CMK (cell line): ENCODE data around the gene NOC2L.
"Not testable (repeated sequence)": the region's sequence is repeated elsewhere in the genome, so short reads cannot be mapped to it uniquely, and the experiment has no call there.

Experiments
- DNase-seq: peaks from one replicate; pipeline ENCODE4 v3.0.0-alpha.2; 2010; ENCODE audit warnings: low read depth

Gene NOC2L

GRCh38 chr1:904310-904950 is 54.6 kb downstream of the NOC2L start:
- DNase-seq: peak; percentile 74

- DNase-seq: no peak
Observed at GRCh38 chr1:903721-904271, 55.3 kb downstream of the NOC2L start.

- no peak for DNase-seq
Observed at GRCh38 chr1:903305-903704, 55.8 kb downstream of the NOC2L start.

DNA sequence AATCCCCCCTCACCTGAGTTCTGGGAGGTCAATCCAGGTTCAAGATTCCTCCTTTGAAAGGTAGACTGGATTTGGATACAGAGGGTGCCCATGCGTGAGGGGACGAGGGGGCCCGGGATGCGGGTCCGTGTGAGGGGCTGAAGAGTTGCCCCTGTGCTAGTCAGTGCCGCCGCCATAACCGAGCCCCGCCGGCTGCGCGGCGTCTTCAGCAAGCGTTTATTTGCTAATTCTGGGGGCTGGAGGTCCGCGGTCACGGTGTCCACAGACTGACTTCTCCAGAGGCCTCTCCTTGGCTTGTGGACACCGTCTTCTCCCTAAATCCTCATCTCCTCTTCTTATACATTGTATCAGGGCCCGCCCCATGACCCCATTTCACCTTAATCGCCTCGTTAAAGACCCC is 56.3 kb downstream of the NOC2L start:
- no peak for DNase-seq

- DNase-seq: no peak
Observed at GRCh38 chr1:901108-901859, 57.8 kb downstream of the NOC2L start.

DNA sequence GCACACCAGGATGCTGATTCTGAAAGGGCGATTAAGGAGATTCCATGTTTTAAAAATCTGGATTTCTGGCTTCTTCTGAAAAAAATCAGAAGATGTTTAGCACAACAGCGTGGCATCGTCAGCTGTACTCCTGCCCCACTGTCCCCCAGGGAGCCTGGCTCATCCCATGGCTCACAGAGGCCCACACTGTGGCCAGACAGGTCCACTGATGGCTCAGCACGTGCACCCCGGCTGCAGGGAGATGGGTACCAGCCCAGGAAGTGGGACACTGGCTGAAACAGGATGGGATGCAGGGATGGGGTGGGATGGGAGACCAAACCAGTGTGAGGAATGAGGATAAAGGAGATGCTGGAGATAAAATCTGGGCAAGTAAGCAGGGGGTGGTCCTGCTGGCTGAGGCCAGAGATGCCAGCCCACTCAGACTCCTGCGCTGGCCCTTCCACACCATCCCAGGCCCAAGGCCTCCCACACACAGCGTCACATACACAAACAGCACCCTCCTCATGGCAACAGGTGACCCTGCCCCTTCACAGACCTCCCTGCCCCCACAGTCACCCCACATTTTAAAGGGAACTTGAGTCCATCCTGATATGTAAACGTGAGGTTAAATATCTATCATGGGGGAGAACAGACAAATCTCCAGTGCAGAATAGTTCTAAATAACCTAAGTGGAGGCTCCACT is 59.3 kb downstream of the NOC2L start:
- no peak for DNase-seq

DNA sequence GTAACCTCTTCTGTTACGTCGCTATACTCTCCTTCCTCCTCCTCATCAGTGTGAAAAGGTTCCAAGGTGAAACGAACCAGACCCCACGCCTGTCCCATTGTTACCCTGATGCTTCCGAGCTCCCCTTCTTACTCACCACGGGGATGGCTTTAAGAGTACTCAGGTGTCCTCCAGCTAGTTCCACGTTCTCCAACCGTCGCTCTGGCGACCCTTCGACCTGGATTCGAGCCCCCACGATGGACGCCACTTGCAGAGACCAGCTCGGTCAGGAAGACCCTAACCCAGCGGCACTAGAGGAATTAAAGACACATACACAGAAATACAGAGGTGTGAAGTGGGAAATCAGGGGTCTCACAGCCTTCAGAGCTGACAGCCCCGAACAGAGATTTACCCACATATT is 61.1 kb downstream of the NOC2L start:
- not testable (repeated sequence) for DNase-seq

- DNase-seq: no peak
Observed at GRCh38 chr1:897226-897625, 61.8 kb downstream of the NOC2L start.
